ENCODE measurements around the gene COMMD1. TPM values are rescaled to one million over a fixed set of nuclear protein-coding genes. Genes with fewer than 3 reads are reported as not detected.

Gene COMMD1
- total and polyA plus RNA-seq, 2 experiments from 2014 or later, result 54.9 to 83.7 TPM

GRCh38 chr2:62147610-62148301 lies 242.3 kb downstream of the COMMD1 start:
- H3K27ac Mint-ChIP-seq, result no peak overlapping the region
- TF ChIP-seq ZNF114 (CRISPR knock-in tag; IDR thresholded peaks at IDR 0.05) (no peak), STAT1 (IDR thresholded peaks at IDR 0.05; ENCODE audit: unreplicated experiment) (no peak), EZH2phosphoT487 (IDR thresholded peaks at IDR 0.05; ENCODE audit: unreplicated experiment) (no peak), CREB1 (CRISPR knock-in tag; IDR thresholded peaks at IDR 0.05; ENCODE audit: low read depth) (no peak), EZH2 (IDR thresholded peaks at IDR 0.05; ENCODE audit: low read depth, unreplicated experiment) (no peak), JUNB (IDR thresholded peaks at IDR 0.05; ENCODE audit: unreplicated experiment) (no peak), ETS1 (IDR thresholded peaks at IDR 0.05) (no peak), POLR2AphosphoS5 (IDR thresholded peaks at IDR 0.05; ENCODE audit: low read depth) (no peak), CTCF (conservative IDR thresholded peaks at IDR 0.05; ENCODE audit: low read depth in 2 of 2) (no peak), ZNF462 (CRISPR knock-in tag; IDR thresholded peaks at IDR 0.05) (no peak), NANOG (IDR thresholded peaks at IDR 0.05; ENCODE audit: borderline replicate concordance) (no peak)
- H3K27me3 ChIP-seq (ENCODE audit: insufficient read depth), result no peaks in the 10 kb centered on the region
- 0 out of 2 replicates have a peak, but pooled peaks cover 4% of the 10 kb centered on the region for H3F3A ChIP-seq (replicated peaks; ENCODE audit: low read depth)
- no peak for ATAC-seq
- peaks cover 8% of the 10 kb centered on the region for H3K27me3 Mint-ChIP-seq (ENCODE audit: insufficient read depth, low read depth, poor library complexity)
- H3K4me3 ChIP-seq, result no peak overlapping the region
- H3K4me1 ChIP-seq (ENCODE audit: insufficient read depth), result peaks cover 21% of the 10 kb centered on the region
- no peak overlapping the region for H3K27ac ChIP-seq (ENCODE audit: low read depth)
- H2AFZ ChIP-seq, result no peak overlapping the region
- H4K20me1 ChIP-seq (replicated peaks; ENCODE audit: insufficient read depth), result no peaks in the 10 kb centered on the region
- no peaks in the 10 kb centered on the region for H3K36me3 Mint-ChIP-seq (ENCODE audit: low read depth)
- no peak overlapping the region for H3K4me3 Mint-ChIP-seq
- no peaks in the 10 kb centered on the region for H3K36me3 ChIP-seq (ENCODE audit: insufficient read depth)
- no peak for DNase-seq (ENCODE audit: low spot score)
- no peaks in the 10 kb centered on the region for H3K79me2 ChIP-seq (replicated peaks; ENCODE audit: insufficient read depth)
- peaks cover 6% of the 10 kb centered on the region; the same call in 1 of the 2 replicates for H3K9me2 ChIP-seq (ENCODE audit: insufficient read depth)
- peaks cover 19% of the 10 kb centered on the region for H3K4me1 Mint-ChIP-seq
- H3K4me2 ChIP-seq, result no peak overlapping the region
- no peaks in the 10 kb centered on the region for H3K9me3 Mint-ChIP-seq

Measured in GM23338 (cell line).